Tibial nerve (tissue), 4 donors: ENCODE results near the gene ANKRD31. TPM values are rescaled to one million over a fixed set of nuclear protein-coding genes. Genes with fewer than 3 reads are reported as not detected.

Experiments used
- DNase-seq, 2 donors: peaks; one replicate each; pipeline ENCODE4 v3.0.0-alpha.2; 2019; ENCODE audit warnings: low spot score in 2 of 2
- H3K27ac ChIP-seq, 4 donors: fragments of 200-600 bp; sonication (generic) in 3 of 4; one replicate each; pipeline ENCODE4 v1.5.1; 2017 to 2019; ENCODE audit warnings: mild to moderate bottlenecking in 1 of 4
- H3K27me3 ChIP-seq, 2 donors: fragments of 200-600 bp; sonication (generic) in 1 of 2; one replicate each; pipeline versions ENCODE4 v1.5.1 to v1.6.0; 2017 to 2019
- H3K36me3 ChIP-seq, 3 donors: fragments of 200-600 bp; sonication (generic); one replicate each; pipeline ENCODE4 v1.5.1; 2018 to 2019
- H3K4me1 ChIP-seq, 4 donors: fragments of 200-600 bp; sonication (generic) in 3 of 4; one replicate each; pipeline ENCODE4 v1.5.1; 2017 to 2019
- H3K4me3 ChIP-seq, 4 donors: fragments of 200-600 bp; sonication (generic) in 3 of 4; one replicate each; pipeline ENCODE4 v1.5.1; 2017 to 2019; ENCODE audit warnings: mild to moderate bottlenecking in 1 of 4, moderate library complexity in 1 of 4
- H3K9me3 ChIP-seq, 4 donors: fragments of 200-600 bp; sonication (generic) in 3 of 4; one replicate each; pipeline ENCODE4 v1.5.1; 2017 to 2019
- EP300 ChIP-seq, 2 donors: sonication (generic); formaldehyde crosslinking; IDR thresholded peaks; one replicate each; pipeline ENCODE4 v1.6.1; 2017; ENCODE audit warnings: antibody characterized with exemption in 2 of 2, mild to moderate bottlenecking in 1 of 2
- POLR2A ChIP-seq, 2 donors: fragments of 450-650 bp; IDR thresholded peaks; one replicate each; pipeline ENCODE4 v1.6.1; 2017; ENCODE audit warnings: antibody characterized with exemption in 2 of 2, mild to moderate bottlenecking in 2 of 2, moderate library complexity in 2 of 2
- WGBS, 2 donors: methylation state at CpG; one replicate each; pipeline ENCODE4 v1.1.5; 2018; 5-methylcytosine and 5-hydroxymethylcytosine counted together
- small RNA-seq: library from RNA; depleted of rRNA; stranded (forward); fragments of <200 nt; gene quantifications from one replicate; pipeline ENCODE3, GENCODE V24; 2016
- total RNA-seq, 4 donors: library from RNA; depleted of rRNA; stranded (reverse); fragments of >200 nt; gene quantifications; one replicate each; pipeline ENCODE4 v1.1.0, GENCODE V29; 2016
- TF ChIP-seq, protein P1 (sequence below), 5 experiments: fragments of 200-600 bp in 3 of 5; fragments of 450-650 bp in 2 of 5; sonication (generic) in 3 of 5; IDR thresholded peaks; one replicate each; pipeline ENCODE4 v1.5.1; 2016 to 2019; ENCODE audit warnings: antibody characterized with exemption in 5 of 5, mild to moderate bottlenecking in 3 of 5, moderate library complexity in 2 of 5

The ANKRD31 gene
- total RNA-seq, 4 donors from 2014 or later = 0.21 to 1.5 (median 0.35) TPM

GRCh38 chr5:75021800-75022199 is 214.9 kb downstream of the ANKRD31 start:
- no peaks in the 10 kb centered on the region for H3K4me1 ChIP-seq
- WGBS, 2 donors = 86 to 87% methylated on average over 4 of the region's 4 CpGs

GRCh38 chr5:75021219-75021618 is 215.5 kb downstream of the ANKRD31 start:
- H3K36me3 ChIP-seq = no peaks in the 10 kb centered on the region
- no peak overlapping the region for H3K27ac ChIP-seq
- no peak for TF ChIP-seq POLR2A (IDR thresholded peaks at IDR 0.05)
- TF ChIP-seq EP300 (IDR thresholded peaks at IDR 0.05) = no peak
- TF ChIP-seq, protein P1, sequence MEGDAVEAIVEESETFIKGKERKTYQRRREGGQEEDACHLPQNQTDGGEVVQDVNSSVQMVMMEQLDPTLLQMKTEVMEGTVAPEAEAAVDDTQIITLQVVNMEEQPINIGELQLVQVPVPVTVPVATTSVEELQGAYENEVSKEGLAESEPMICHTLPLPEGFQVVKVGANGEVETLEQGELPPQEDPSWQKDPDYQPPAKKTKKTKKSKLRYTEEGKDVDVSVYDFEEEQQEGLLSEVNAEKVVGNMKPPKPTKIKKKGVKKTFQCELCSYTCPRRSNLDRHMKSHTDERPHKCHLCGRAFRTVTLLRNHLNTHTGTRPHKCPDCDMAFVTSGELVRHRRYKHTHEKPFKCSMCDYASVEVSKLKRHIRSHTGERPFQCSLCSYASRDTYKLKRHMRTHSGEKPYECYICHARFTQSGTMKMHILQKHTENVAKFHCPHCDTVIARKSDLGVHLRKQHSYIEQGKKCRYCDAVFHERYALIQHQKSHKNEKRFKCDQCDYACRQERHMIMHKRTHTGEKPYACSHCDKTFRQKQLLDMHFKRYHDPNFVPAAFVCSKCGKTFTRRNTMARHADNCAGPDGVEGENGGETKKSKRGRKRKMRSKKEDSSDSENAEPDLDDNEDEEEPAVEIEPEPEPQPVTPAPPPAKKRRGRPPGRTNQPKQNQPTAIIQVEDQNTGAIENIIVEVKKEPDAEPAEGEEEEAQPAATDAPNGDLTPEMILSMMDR (IDR thresholded peaks at IDR 0.05) = no peak
- no peaks in the 10 kb centered on the region for H3K4me1 ChIP-seq
- H3K27me3 ChIP-seq = no peaks in the 10 kb centered on the region
- WGBS, 2 donors = 55 to 56% methylated on average over 3 of the region's 3 CpGs
- H3K4me3 ChIP-seq = no peak overlapping the region
- DNase-seq = no peak
- H3K9me3 ChIP-seq = no peaks in the 10 kb centered on the region

More at GRCh38 chr5:75021800-75022199, 214.9 kb downstream of the ANKRD31 start:
- H3K36me3 ChIP-seq = no peaks in the 10 kb centered on the region
- no peaks in the 10 kb centered on the region for H3K27me3 ChIP-seq
- no peak overlapping the region for H3K4me3 ChIP-seq
- no peak overlapping the region for H3K27ac ChIP-seq
- no peaks in the 10 kb centered on the region for H3K9me3 ChIP-seq
- no peak for DNase-seq
- no peak for TF ChIP-seq EP300 (IDR thresholded peaks at IDR 0.05)
- TF ChIP-seq, protein P1 (IDR thresholded peaks at IDR 0.05) = no peak
- no peak for TF ChIP-seq POLR2A (IDR thresholded peaks at IDR 0.05)

DNA sequence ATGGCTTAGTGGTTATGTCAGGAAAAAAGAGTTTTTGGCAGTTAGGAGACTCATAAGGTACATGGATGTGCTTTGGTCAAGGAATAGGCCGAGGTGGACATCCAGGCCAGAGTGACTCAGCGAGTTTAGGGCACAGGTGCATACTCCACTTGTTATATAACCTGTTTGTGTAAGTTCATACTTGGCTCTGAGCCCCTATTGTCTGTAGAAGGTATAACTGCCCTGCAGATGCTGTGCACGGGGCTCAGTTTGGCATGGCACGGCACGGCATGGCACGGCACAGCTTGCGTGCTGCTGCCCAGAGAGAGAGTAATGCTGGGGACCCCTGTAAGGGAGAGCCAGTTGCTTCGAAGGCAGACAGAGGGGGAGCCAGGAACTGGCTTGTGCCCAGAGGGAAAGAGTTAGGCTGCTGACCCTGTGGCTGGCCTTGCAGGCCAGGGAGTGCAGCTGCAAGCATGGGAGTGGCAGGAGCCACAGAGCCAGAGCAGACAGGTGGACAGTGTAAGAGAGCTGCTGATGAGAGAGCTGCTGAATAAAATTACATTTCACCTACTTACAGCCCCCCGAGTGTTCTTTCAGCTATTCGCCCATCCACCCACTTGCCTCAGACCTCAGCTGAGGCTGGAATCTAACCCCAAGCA is 216.5 kb downstream of the ANKRD31 start:
- no peak for TF ChIP-seq EP300 (IDR thresholded peaks at IDR 0.05)
- Histone ChIP-seq H3K4me1 (no peaks in the 10 kb centered on the region), H3K36me3 (no peaks in the 10 kb centered on the region), H3K27me3 (no peaks in the 10 kb centered on the region), H3K4me3 (no peak overlapping the region), H3K27ac (no peak overlapping the region), H3K9me3 (no peaks in the 10 kb centered on the region)
- WGBS, 2 donors = 84 to 87% methylated on average over 10 of the region's 10 CpGs
- DNase-seq = no peak

GRCh38 chr5:75018805-75019587 is 217.7 kb downstream of the ANKRD31 start:
- H3K27ac ChIP-seq = no peak overlapping the region
- no peak overlapping the region for H3K4me3 ChIP-seq
- WGBS, 2 donors = 66 to 71% methylated on average over 7 of the region's 7 CpGs
- no peaks in the 10 kb centered on the region for H3K36me3 ChIP-seq
- no peak for DNase-seq
- H3K9me3 ChIP-seq = peaks cover 0 to 8% (median 0%) of the 10 kb centered on the region in 4 donors
- H3K4me1 ChIP-seq = no peaks in the 10 kb centered on the region
- no peaks in the 10 kb centered on the region for H3K27me3 ChIP-seq
- TF ChIP-seq POLR2A (IDR thresholded peaks at IDR 0.05) = no peak
- TF ChIP-seq, protein P1 (IDR thresholded peaks at IDR 0.05) = no peak
- no peak for TF ChIP-seq EP300 (IDR thresholded peaks at IDR 0.05)

Small RNA genes within 50 kb of the gene (small RNA-seq; reads per million reads assigned to genes)
- gene SUMO2P5 = not detected

Other genes starting within 250 kb of the ANKRD31 start
- gene GCNT4, start 184.3 kb downstream of the ANKRD31 start, total RNA-seq = 1 to 10 TPM in 1 of 4 donors, under 1 TPM in 3; 0.63 to 1.5 (median 0.94) TPM
- 10 to 100 TPM; 11.4 to 54.4 (median 18.2) TPM for gene HMGCR, start 100.3 kb upstream of the ANKRD31 start, total RNA-seq